H9 (cell line): ENCODE measurements around the gene AGBL3. TPM values are rescaled to one million over a fixed set of nuclear protein-coding genes. Genes with fewer than 3 reads are reported as not detected.

Experiments
- DNase-seq: peaks from one replicate; pipeline ENCODE4 v3.0.0-alpha.2; 2017
- H2AFZ ChIP-seq: one replicate; pipeline ENCODE4 v1.6.1; 2013; ENCODE audit warnings: mild to moderate bottlenecking, low read length, control low read depth, moderate library complexity
- H2AK5ac ChIP-seq: 2 replicates; pipeline ENCODE4 v1.6.1; 2013; ENCODE audit warnings: low read length, control low read depth, mixed read lengths; ENCODE audit not compliant: insufficient read length
- H2BK120ac ChIP-seq: one replicate; pipeline ENCODE4 v1.6.1; 2013; ENCODE audit warnings: low read depth, mild to moderate bottlenecking, low read length, control low read depth, inconsistent platforms; ENCODE audit not compliant: poor library complexity, severe bottlenecking
- H2BK12ac ChIP-seq: 2 replicates; pipeline ENCODE4 v1.6.1; 2013; ENCODE audit warnings: low read length, control low read depth, mixed read lengths, low read depth; ENCODE audit not compliant: insufficient read length
- H2BK15ac ChIP-seq: 2 replicates; pipeline ENCODE4 v1.6.1; 2013; ENCODE audit warnings: low read depth, low read length, control low read depth
- H2BK20ac ChIP-seq: one replicate; pipeline ENCODE4 v1.6.1; 2013; ENCODE audit warnings: low read depth, mild to moderate bottlenecking, low read length, control low read depth, inconsistent platforms; ENCODE audit not compliant: poor library complexity, severe bottlenecking
- H2BK5ac ChIP-seq: 2 replicates; pipeline ENCODE4 v1.6.1; 2013; ENCODE audit warnings: low read length, control low read depth, mixed read lengths; ENCODE audit not compliant: insufficient read length
- H3K14ac ChIP-seq: 2 replicates; pipeline ENCODE4 v1.6.1; 2013; ENCODE audit warnings: low read length, control low read depth; ENCODE audit not compliant: insufficient read depth
- H3K18ac ChIP-seq: 2 replicates; pipeline ENCODE4 v1.6.1; 2013; ENCODE audit warnings: low read depth, mild to moderate bottlenecking, mixed read lengths, low read length, control low read depth; ENCODE audit not compliant: insufficient read length
- H3K23ac ChIP-seq: 2 replicates; pipeline ENCODE4 v1.6.1; 2013; ENCODE audit warnings: low read length, control low read depth, mixed read lengths, low read depth; ENCODE audit not compliant: insufficient read length
- H3K23me2 ChIP-seq: 2 replicates; pipeline ENCODE4 v1.6.1; 2013; ENCODE audit warnings: low read depth, mild to moderate bottlenecking, mixed read lengths, low read length, control low read depth; ENCODE audit not compliant: insufficient read length, poor library complexity, severe bottlenecking
- H3K27ac ChIP-seq: 2 replicates; pipeline ENCODE4 v1.5.1; 2013; ENCODE audit warnings: low read length, control low read depth, mixed read lengths, low read depth; ENCODE audit not compliant: insufficient read length
- H3K27me3 ChIP-seq: 2 replicates; pipeline ENCODE4 v1.6.1; 2013; ENCODE audit warnings: low read length, control low read depth, inconsistent platforms; ENCODE audit not compliant: insufficient read depth
- H3K4ac ChIP-seq: 2 replicates; pipeline ENCODE4 v1.6.1; 2013; ENCODE audit warnings: low read depth, mild to moderate bottlenecking, control low read depth, inconsistent platforms, low read length, moderate library complexity
- H3K4me1 ChIP-seq: 2 replicates; pipeline ENCODE4 v1.6.1; 2013; ENCODE audit warnings: low read length, control low read depth, inconsistent platforms; ENCODE audit not compliant: insufficient read depth
- H3K4me2 ChIP-seq: 2 replicates; pipeline ENCODE4 v1.6.1; 2013; ENCODE audit warnings: low read length, control low read depth, mixed read lengths; ENCODE audit not compliant: insufficient read length, insufficient read depth
- H3K56ac ChIP-seq: 2 replicates; pipeline ENCODE4 v1.6.1; 2013; ENCODE audit warnings: low read depth, mild to moderate bottlenecking, mixed read lengths, low read length, control low read depth; ENCODE audit not compliant: insufficient read length
- H3K79me1 ChIP-seq: 2 replicates; pipeline ENCODE4 v1.6.1; 2013; ENCODE audit warnings: low read depth, mild to moderate bottlenecking, moderate library complexity, low read length, control low read depth, inconsistent platforms; ENCODE audit not compliant: insufficient read depth, poor library complexity, severe bottlenecking
- H3K79me2 ChIP-seq: 2 replicates; pipeline ENCODE4 v1.6.1; 2013; ENCODE audit warnings: low read length, control low read depth, inconsistent platforms; ENCODE audit not compliant: insufficient read depth
- H3K9ac ChIP-seq: 2 replicates; pipeline ENCODE4 v1.6.1; 2013; ENCODE audit warnings: low read length, control low read depth, mixed read lengths; ENCODE audit not compliant: insufficient read length; ENCODE audit errors: extremely low read depth
- H3K9me3 ChIP-seq: one replicate; pipeline ENCODE4 v1.6.1; 2013; ENCODE audit warnings: low read depth, low read length, inconsistent platforms; ENCODE audit not compliant: control insufficient read depth
- H3T11ph ChIP-seq: one replicate; pipeline ENCODE4 v1.6.1; 2013; ENCODE audit warnings: mild to moderate bottlenecking, low read length, control low read depth, inconsistent platforms
- H4K20me1 ChIP-seq: one replicate; pipeline ENCODE4 v1.6.1; 2013; ENCODE audit not compliant: control insufficient read depth, insufficient read length, insufficient read depth
- H4K5ac ChIP-seq: 2 replicates; pipeline ENCODE4 v1.6.1; 2013; ENCODE audit warnings: low read depth, mild to moderate bottlenecking, mixed read lengths, low read length, control low read depth; ENCODE audit not compliant: insufficient read length
- H4K8ac ChIP-seq: replicated peaks from 2 replicates; pipeline ENCODE4 v1.6.1; 2013; ENCODE audit warnings: low read length, control low read depth, mixed read lengths, low read depth; ENCODE audit not compliant: insufficient read length
- H4K91ac ChIP-seq: 2 replicates; pipeline ENCODE4 v1.6.1; 2013; ENCODE audit warnings: low read depth, mild to moderate bottlenecking, moderate library complexity, mixed read lengths, low read length, control low read depth; ENCODE audit not compliant: insufficient read length
- H3K27ac Mint-ChIP-seq, 3 experiments: 2 replicates in 2 of 3; 3 replicates in 1 of 3; pipeline ENCODE4 v1.8.0; 2020 to 2021; ENCODE audit warnings: mixed read lengths in 3 of 3, mild to moderate bottlenecking in 1 of 3, moderate library complexity in 1 of 3
- H3K27me3 Mint-ChIP-seq: 2 replicates; pipeline ENCODE4 v1.8.0; 2021; ENCODE audit warnings: low read depth, mild to moderate bottlenecking, moderate library complexity, mixed read lengths
- H3K36me3 Mint-ChIP-seq, 3 experiments: 2 replicates in 2 of 3; 3 replicates in 1 of 3; pipeline ENCODE4 v1.8.0; 2020 to 2021; ENCODE audit warnings: low read depth in 3 of 3, mixed read lengths in 3 of 3; ENCODE audit not compliant: insufficient read depth in 1 of 3
- H3K4me1 Mint-ChIP-seq, 2 experiments: 2 replicates each; pipeline ENCODE4 v1.8.0; 2020; ENCODE audit warnings: mixed read lengths in 2 of 2
- H3K4me3 Mint-ChIP-seq, 2 experiments: 2 replicates in 1 of 2; 3 replicates in 1 of 2; pipeline ENCODE4 v1.8.0; 2020 to 2021; ENCODE audit warnings: mild to moderate bottlenecking in 2 of 2, mixed read lengths in 2 of 2, moderate library complexity in 1 of 2
- H3K9me3 Mint-ChIP-seq, 2 experiments: 2 replicates in 1 of 2; 3 replicates in 1 of 2; pipeline ENCODE4 v1.8.0; 2020; ENCODE audit warnings: mild to moderate bottlenecking in 2 of 2, mixed read lengths in 2 of 2, moderate library complexity in 1 of 2
- WGBS: extraction: QIAGEN DNeasy Blood & Tissue Kit; methylation state at CpG from one replicate; pipeline ENCODE4 v1.1.7; 2013; ENCODE audit warnings: missing lambda C conversion rate, low lambda C conversion rate, mixed read lengths; ENCODE audit not compliant: insufficient read length; ENCODE audit errors: extremely low coverage; 5-methylcytosine and 5-hydroxymethylcytosine counted together
- total RNA-seq: library from RNA; stranded (reverse); gene quantifications from 2 replicates; pipeline ENCODE4 v1.2.1, GENCODE V29; 2021
- TF ChIP-seq, protein P1 (sequence below): fragments of 200-600 bp; sonication (generic); conservative IDR thresholded peaks from 3 replicates; pipeline ENCODE4 v1.8.0; 2021; ENCODE audit warnings: antibody characterized with exemption, mild to moderate bottlenecking

AGBL3 gene
- total RNA-seq, 1 experiment from 2014 or later: 2.4 TPM

DNA sequence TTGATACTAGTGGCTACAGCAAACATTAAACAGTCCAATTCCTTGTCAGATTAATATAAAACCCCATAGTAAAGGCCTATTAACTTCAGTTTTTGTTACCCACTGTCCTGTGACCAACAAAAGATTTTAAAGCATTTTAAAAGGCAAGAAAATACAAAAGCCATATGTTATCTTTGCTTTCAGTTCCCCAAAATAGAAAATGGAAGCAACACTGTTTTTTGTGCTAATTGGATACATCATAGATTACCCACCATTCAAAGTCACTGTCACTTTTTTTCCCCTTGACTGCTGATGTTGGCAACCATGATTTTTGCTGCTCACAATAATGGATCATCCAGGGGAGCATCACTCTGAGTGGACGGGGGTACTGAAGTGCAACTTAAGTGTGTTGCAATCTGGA lies 109.1 kb downstream of the AGBL3 start:
- no peak overlapping the region for H3K56ac ChIP-seq

More for the DNA sequence above, 109.1 kb downstream of the AGBL3 start:
- TF ChIP-seq, protein P1, sequence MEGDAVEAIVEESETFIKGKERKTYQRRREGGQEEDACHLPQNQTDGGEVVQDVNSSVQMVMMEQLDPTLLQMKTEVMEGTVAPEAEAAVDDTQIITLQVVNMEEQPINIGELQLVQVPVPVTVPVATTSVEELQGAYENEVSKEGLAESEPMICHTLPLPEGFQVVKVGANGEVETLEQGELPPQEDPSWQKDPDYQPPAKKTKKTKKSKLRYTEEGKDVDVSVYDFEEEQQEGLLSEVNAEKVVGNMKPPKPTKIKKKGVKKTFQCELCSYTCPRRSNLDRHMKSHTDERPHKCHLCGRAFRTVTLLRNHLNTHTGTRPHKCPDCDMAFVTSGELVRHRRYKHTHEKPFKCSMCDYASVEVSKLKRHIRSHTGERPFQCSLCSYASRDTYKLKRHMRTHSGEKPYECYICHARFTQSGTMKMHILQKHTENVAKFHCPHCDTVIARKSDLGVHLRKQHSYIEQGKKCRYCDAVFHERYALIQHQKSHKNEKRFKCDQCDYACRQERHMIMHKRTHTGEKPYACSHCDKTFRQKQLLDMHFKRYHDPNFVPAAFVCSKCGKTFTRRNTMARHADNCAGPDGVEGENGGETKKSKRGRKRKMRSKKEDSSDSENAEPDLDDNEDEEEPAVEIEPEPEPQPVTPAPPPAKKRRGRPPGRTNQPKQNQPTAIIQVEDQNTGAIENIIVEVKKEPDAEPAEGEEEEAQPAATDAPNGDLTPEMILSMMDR: no peak
- H3K23me2 ChIP-seq: no peaks in the 10 kb centered on the region
- H3K4ac ChIP-seq: no peak overlapping the region
- Mint-ChIP-seq H3K27me3 (no peaks in the 10 kb centered on the region), H3K4me1 (no peaks in the 10 kb centered on the region), H3K4me3 (no peak overlapping the region), H3K36me3 (no peaks in the 10 kb centered on the region), H3K9me3 (no peaks in the 10 kb centered on the region; a peak in 1 of 5 replicates), H3K27ac (no peak overlapping the region)
- H3K27me3 ChIP-seq: no peaks in the 10 kb centered on the region
- H2BK5ac ChIP-seq: no peak overlapping the region
- no peaks in the 10 kb centered on the region for H3K9me3 ChIP-seq
- H3K4me1 ChIP-seq: no peaks in the 10 kb centered on the region
- no peak overlapping the region for H4K8ac ChIP-seq
- H3K18ac ChIP-seq: no peak overlapping the region
- no peak overlapping the region for H4K91ac ChIP-seq
- no peak overlapping the region for H2AK5ac ChIP-seq
- no CpG with 5 or more reads among the region's 1 CpG for WGBS
- no peaks in the 10 kb centered on the region for H3K79me2 ChIP-seq
- no peak overlapping the region for H2BK120ac ChIP-seq
- no peak overlapping the region for H3K23ac ChIP-seq
- H3K9ac ChIP-seq: no peak overlapping the region
- no peak overlapping the region for H2BK20ac ChIP-seq
- DNase-seq: no peak
- no peak overlapping the region for H3K14ac ChIP-seq
- H3T11ph ChIP-seq: no peak overlapping the region
- no peak overlapping the region for H2AFZ ChIP-seq
- no peak overlapping the region for H2BK12ac ChIP-seq
- H2BK15ac ChIP-seq: no peak overlapping the region
- no peaks in the 10 kb centered on the region for H4K20me1 ChIP-seq
- H3K27ac ChIP-seq: no peak overlapping the region
- no peak overlapping the region for H4K5ac ChIP-seq
- no peak overlapping the region for H3K4me2 ChIP-seq
- H3K79me1 ChIP-seq: no peaks in the 10 kb centered on the region
